ENCODE data around the gene IKZF1.

IKZF1 gene

GRCh38 chr7:50308532-50309385 is 4.2 kb downstream of the IKZF1 start:
- DNase-seq (ENCODE audit: low read depth): no peak

GRCh38 chr7:50309721-50310120 is 5.2 kb downstream of the IKZF1 start:
- no peak for DNase-seq (ENCODE audit: low read depth)

GRCh38 chr7:50310361-50310760 is 5.8 kb downstream of the IKZF1 start:
- DNase-seq (ENCODE audit: low read depth): no peak

GRCh38 chr7:50310956-50311355 is 6.4 kb downstream of the IKZF1 start:
- no peak for DNase-seq (ENCODE audit: low read depth)

GRCh38 chr7:50312250-50313162 is 8.0 kb downstream of the IKZF1 start:
- no peak for DNase-seq (ENCODE audit: low read depth)

- DNase-seq (ENCODE audit: low read depth): no peak
These were observed 10.5 kb downstream of the IKZF1 start for GRCh38 chr7:50314836-50315592.

- DNase-seq (ENCODE audit: low read depth): no peak
These were observed 11.5 kb downstream of the IKZF1 start for GRCh38 chr7:50315739-50316671.

GRCh38 chr7:50317221-50317678 is 12.7 kb downstream of the IKZF1 start:
- no peak for DNase-seq (ENCODE audit: low read depth)

GRCh38 chr7:50317697-50318669 is 13.5 kb downstream of the IKZF1 start:
- no peak for DNase-seq (ENCODE audit: low read depth)

GRCh38 chr7:50321487-50322067 is 17.1 kb downstream of the IKZF1 start:
- no peak for DNase-seq (ENCODE audit: low read depth)

- no peak for DNase-seq (ENCODE audit: low read depth)
These were observed 19.6 kb downstream of the IKZF1 start for GRCh38 chr7:50324113-50324512.

GRCh38 chr7:50327443-50327842 is 22.9 kb downstream of the IKZF1 start:
- DNase-seq (ENCODE audit: low read depth): no peak

GRCh38 chr7:50329775-50330174 is 25.3 kb downstream of the IKZF1 start:
- DNase-seq (ENCODE audit: low read depth): no peak

- no peak for DNase-seq (ENCODE audit: low read depth)
These were observed 25.7 kb downstream of the IKZF1 start for GRCh38 chr7:50330254-50330653.

GRCh38 chr7:50330696-50331095 is 26.2 kb downstream of the IKZF1 start:
- no peak for DNase-seq (ENCODE audit: low read depth)

- DNase-seq (ENCODE audit: low read depth): no peak
These were observed 27.2 kb downstream of the IKZF1 start for GRCh38 chr7:50331564-50332208.

GRCh38 chr7:50332241-50333165 is 28.0 kb downstream of the IKZF1 start:
- DNase-seq (ENCODE audit: low read depth): no peak

- no peak for DNase-seq (ENCODE audit: low read depth)
These were observed 28.7 kb downstream of the IKZF1 start for GRCh38 chr7:50333221-50333651.

Data from EH (cell line).